HEK293T (cell line): Measurements from ENCODE around the gene ADGRB3.

ENCODE experiments used
- CTCF ChIA-PET: fragments of 350-600 bp; formaldehyde crosslinking; extraction: SDS; loops from one replicate; lab custom pipeline; 2021; ENCODE audit warnings: antibody characterized with exemption, inconsistent platforms; lab: Yijun Ruan, JAX
- POLR2A ChIA-PET: fragments of 350-600 bp; formaldehyde crosslinking; extraction: SDS; loops from one replicate; lab custom pipeline; 2020; ENCODE audit warnings: antibody characterized with exemption, inconsistent platforms; lab: Yijun Ruan, JAX
- DNase-seq: peaks from one replicate; pipeline ENCODE4 v3.0.0; 2012; ENCODE audit warnings: mixed read lengths; ENCODE audit errors: extremely low spot score
- ARNT ChIP-seq: fragments of 450-650 bp; IDR thresholded peaks from 2 replicates; pipeline ENCODE4 v1.6.1; 2017; ENCODE audit warnings: mild to moderate bottlenecking
- BHLHE40 ChIP-seq: fragments of 450-650 bp; IDR thresholded peaks from 2 replicates; pipeline ENCODE4 v1.6.1; 2016; ENCODE audit warnings: mild to moderate bottlenecking, moderate library complexity, borderline replicate concordance
- CTBP1 ChIP-seq: fragments of 450-650 bp; IDR thresholded peaks from 2 replicates; pipeline ENCODE4 v1.6.1; 2016; ENCODE audit warnings: borderline replicate concordance
- ELF4 ChIP-seq: fragments of 450-650 bp; IDR thresholded peaks from 2 replicates; pipeline ENCODE4 v1.6.1; 2017; ENCODE audit warnings: antibody characterized with exemption
- FOXA1 ChIP-seq: fragments of 450-650 bp; IDR thresholded peaks from 2 replicates; pipeline ENCODE4 v1.6.1; 2016; ENCODE audit warnings: mild to moderate bottlenecking
- FOXK2 ChIP-seq: fragments of 450-650 bp; IDR thresholded peaks from 2 replicates; pipeline ENCODE4 v1.6.1; 2016; ENCODE audit warnings: mild to moderate bottlenecking
- FOXM1 ChIP-seq: fragments of 450-650 bp; IDR thresholded peaks from 2 replicates; pipeline ENCODE4 v1.6.1; 2017; ENCODE audit warnings: mild to moderate bottlenecking, borderline replicate concordance
- HDGF ChIP-seq: fragments of 450-650 bp; IDR thresholded peaks from 2 replicates; pipeline ENCODE4 v1.6.1; 2017; ENCODE audit warnings: antibody characterized with exemption, borderline replicate concordance
- L3MBTL2 ChIP-seq: fragments of 450-650 bp; conservative IDR thresholded peaks from 2 replicates; pipeline ENCODE4 v1.6.1; 2016; ENCODE audit warnings: mild to moderate bottlenecking
- LEF1 ChIP-seq: fragments of 450-650 bp; IDR thresholded peaks from 2 replicates; pipeline ENCODE4 v1.6.1; 2017; ENCODE audit warnings: mild to moderate bottlenecking, borderline replicate concordance
- NFRKB ChIP-seq: fragments of 450-650 bp; IDR thresholded peaks from 2 replicates; pipeline ENCODE4 v1.6.1; 2016; ENCODE audit warnings: mild to moderate bottlenecking, moderate library complexity
- PKNOX1 ChIP-seq: fragments of 450-650 bp; IDR thresholded peaks from 2 replicates; pipeline ENCODE4 v1.6.1; 2016
- SP1 ChIP-seq: fragments of 450-650 bp; IDR thresholded peaks from 2 replicates; pipeline ENCODE4 v1.6.1; 2017
- SUZ12 ChIP-seq: fragments of 450-650 bp; IDR thresholded peaks from 2 replicates; pipeline ENCODE4 v1.6.1; 2016; ENCODE audit warnings: mild to moderate bottlenecking
- TARDBP ChIP-seq: fragments of 450-650 bp; IDR thresholded peaks from 2 replicates; pipeline ENCODE4 v1.6.1; 2016
- ZNF384 ChIP-seq: fragments of 450-650 bp; IDR thresholded peaks from 2 replicates; pipeline ENCODE4 v1.6.1; 2016

Gene ADGRB3

DNA sequence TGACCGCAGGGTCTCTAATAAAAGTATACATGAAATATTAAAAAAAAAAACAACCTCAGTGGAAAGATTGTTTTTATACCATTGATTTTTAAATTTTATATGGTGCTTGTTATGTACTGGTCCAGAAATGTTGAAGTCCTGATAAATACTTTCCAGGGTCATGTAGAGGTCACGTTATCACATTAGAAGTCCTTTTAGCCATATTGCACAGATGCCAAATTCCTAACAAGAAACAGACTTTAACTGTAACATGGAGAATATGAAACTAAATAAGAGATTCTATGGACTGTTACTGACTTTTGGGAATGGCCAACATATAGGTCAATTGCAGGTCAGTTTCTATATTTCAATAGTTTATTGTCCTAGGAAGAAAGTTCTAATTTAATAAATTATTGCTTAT lies 89.0 kb downstream of the ADGRB3 start:
- ChIA-PET POLR2A (no interaction called here), CTCF (no interaction called here)
- DNase-seq: no peak
- TF ChIP-seq FOXM1: no peak
- TF ChIP-seq LEF1: no peak
- no peak for TF ChIP-seq SUZ12
- no peak for TF ChIP-seq FOXA1

GRCh38 chr6:68726337-68726736 lies 91.3 kb downstream of the ADGRB3 start:
- no peak for DNase-seq
- POLR2A ChIA-PET: no interaction called here
- TF ChIP-seq FOXM1 (no peak), ELF4 (no peak), SUZ12 (no peak), PKNOX1 (no peak), ARNT (no peak)
- CTCF ChIA-PET: no interaction called here

GRCh38 chr6:68726992-68727391 lies 91.9 kb downstream of the ADGRB3 start:
- TF ChIP-seq SP1: no peak
- no peak for TF ChIP-seq LEF1
- no peak for TF ChIP-seq ZNF384
- no peak for TF ChIP-seq PKNOX1
- TF ChIP-seq FOXM1: no peak
- TF ChIP-seq FOXK2: no peak
- no peak for TF ChIP-seq BHLHE40
- TF ChIP-seq ARNT: no peak
- no peak for TF ChIP-seq FOXA1
- TF ChIP-seq TARDBP: no peak
- no peak for TF ChIP-seq SUZ12
- TF ChIP-seq NFRKB: no peak
- ChIA-PET POLR2A (no interaction called here), CTCF (no interaction called here)
- DNase-seq: no peak

DNA sequence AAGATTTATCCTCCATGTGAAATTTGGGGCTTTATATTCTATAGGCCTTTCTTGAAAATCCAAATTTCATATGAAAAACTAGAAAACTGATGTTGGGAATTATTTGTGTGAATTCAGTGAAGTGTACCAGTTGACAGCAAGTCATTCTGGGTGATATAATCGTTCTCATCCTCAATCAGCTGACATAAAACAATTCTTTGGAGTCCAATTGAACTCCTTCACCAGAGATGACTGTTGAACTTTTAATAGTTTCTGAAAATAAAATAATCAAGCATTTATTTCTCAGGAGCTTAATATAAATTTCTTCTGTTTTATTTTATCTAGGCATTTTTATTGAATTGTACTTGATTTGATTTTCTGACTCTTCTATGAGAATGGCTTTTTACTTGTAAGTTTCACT lies 92.6 kb downstream of the ADGRB3 start:
- ChIA-PET CTCF (no interaction called here), POLR2A (no interaction called here)
- no peak for DNase-seq
- TF ChIP-seq FOXK2 (no peak), NFRKB (no peak), FOXM1 (no peak), BHLHE40 (no peak), ARNT (no peak), TARDBP (no peak), PKNOX1 (no peak), HDGF (no peak), SUZ12 (no peak), ELF4 (no peak)

DNA sequence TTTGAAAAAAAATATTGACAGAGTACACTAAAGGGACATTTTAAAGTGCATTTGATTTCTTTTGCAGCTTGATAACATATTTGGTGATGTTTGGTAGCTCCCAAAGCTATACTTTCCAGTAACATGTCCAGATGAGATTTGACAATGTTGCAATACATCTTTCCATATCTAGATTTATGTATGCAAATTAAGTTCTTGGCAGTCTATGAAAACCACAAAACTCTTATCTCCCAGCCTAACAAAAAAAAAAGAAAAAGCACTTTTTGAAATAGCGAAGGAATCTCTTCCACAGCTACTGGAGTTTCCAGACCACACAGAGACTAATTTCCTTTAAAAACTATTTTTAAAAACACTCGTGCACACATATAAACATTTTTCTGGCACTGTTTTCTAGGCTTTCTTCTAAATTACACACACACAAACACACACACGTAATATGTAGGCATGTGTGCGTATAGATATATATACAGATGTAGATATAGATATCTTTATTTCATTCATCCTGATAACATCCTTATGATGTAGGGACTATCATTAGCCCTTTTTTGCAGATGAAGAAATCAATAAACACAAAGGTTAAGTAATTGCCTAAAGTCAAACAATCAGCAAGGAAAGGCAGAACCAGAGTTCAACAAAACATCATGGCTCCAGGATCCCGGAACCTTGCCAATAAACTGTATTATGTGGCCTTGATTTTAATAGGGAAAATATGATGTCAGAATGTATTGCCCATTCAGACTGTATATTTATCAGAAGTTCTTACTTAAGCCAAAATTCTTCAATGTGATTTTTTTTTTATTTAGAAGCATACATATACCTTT lies 93.3 kb downstream of the ADGRB3 start:
- ChIA-PET POLR2A (no interaction called here), CTCF (no interaction called here)
- DNase-seq: no peak
- TF ChIP-seq SUZ12 (no peak), FOXK2 (no peak), SP1 (no peak), FOXA1 (no peak), ELF4 (no peak), L3MBTL2 (no peak), CTBP1 (no peak), FOXM1 (no peak), BHLHE40 (no peak), HDGF (no peak), TARDBP (no peak), PKNOX1 (no peak), NFRKB (no peak), ZNF384 (no peak), LEF1 (no peak), ARNT (no peak)

DNA sequence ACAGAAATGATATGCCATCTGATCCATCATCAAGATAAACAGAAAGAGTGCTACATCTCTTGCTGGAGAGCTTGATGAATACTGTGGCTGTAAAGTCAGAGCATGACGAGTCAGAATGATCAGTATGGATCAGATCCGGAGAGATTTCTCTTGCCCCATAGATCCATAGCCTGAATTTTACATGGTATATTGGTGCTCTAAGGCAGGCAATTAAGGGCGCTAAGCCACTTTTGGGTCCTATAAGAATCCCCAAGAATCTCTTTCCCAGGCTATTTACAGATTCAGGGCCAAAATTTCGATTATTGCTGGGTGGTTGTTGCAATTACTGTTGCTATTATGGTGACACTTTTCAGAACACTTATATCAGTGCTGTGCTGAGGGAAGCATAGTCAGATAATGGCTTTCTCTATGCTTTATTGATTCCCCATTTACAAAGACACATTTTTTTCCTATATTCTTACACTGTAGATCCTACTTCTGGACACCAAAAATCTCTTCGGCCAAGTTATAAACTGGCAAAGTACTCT lies 94.4 kb downstream of the ADGRB3 start:
- TF ChIP-seq NFRKB: no peak
- TF ChIP-seq SUZ12: no peak
- no peak for TF ChIP-seq BHLHE40
- no peak for TF ChIP-seq L3MBTL2
- TF ChIP-seq HDGF: no peak
- TF ChIP-seq TARDBP: no peak
- POLR2A ChIA-PET: no interaction called here
- DNase-seq: no peak
- CTCF ChIA-PET: no interaction called here
